Retina (tissue), 1 donor: ENCODE data around the gene GHDC.
"Not testable (repeated sequence)": the region's sequence is repeated elsewhere in the genome, so short reads cannot be mapped to it uniquely, and the experiment has no call there.

Experiments
- DNase-seq: peaks from one replicate; pipeline ENCODE4 v3.0.0-alpha.2; 2016

Gene GHDC

GRCh38 chr17:42202696-42203095 is 8.4 kb upstream of the GHDC start:
- DNase-seq = no peak

GRCh38 chr17:42202159-42202558 is 7.9 kb upstream of the GHDC start:
- DNase-seq = no peak

GRCh38 chr17:42201458-42201772 is 7.1 kb upstream of the GHDC start:
- no peak for DNase-seq

DNA sequence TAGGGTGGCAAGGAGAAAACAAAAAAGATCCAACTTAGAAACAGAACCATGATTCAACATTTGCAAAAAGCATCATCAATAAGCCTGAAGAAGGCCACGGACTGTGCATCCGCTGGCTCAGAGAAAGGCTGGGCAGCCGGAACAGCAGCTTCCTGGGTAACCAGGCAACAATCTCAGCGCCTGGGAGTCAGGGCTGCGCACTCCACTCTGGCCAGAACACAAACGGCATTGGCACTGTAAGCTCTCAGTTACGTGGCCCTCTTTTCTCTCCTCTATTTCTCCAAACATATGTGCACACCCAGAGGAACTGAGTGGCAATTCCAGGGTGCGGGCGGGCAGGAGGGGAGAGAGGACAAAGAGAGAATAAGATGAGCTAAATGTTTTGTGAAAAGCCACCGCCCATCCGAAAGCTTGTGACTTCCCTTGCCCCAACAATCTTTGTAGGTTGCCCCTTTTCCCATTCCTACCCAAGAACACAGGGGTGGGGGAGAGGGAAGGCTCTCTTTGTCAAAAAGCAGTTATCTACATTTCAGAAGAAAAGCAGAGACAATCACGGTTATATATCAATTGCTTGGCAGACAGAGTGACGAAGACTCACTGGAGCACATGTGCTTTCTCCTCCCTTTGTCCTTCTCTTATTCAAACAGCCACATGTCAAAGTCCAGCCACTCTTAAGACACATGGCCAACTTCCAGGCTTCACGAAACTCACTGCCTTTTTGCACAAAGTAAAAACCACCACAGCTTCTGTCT is 6.6 kb upstream of the GHDC start:
- DNase-seq = no peak

DNA sequence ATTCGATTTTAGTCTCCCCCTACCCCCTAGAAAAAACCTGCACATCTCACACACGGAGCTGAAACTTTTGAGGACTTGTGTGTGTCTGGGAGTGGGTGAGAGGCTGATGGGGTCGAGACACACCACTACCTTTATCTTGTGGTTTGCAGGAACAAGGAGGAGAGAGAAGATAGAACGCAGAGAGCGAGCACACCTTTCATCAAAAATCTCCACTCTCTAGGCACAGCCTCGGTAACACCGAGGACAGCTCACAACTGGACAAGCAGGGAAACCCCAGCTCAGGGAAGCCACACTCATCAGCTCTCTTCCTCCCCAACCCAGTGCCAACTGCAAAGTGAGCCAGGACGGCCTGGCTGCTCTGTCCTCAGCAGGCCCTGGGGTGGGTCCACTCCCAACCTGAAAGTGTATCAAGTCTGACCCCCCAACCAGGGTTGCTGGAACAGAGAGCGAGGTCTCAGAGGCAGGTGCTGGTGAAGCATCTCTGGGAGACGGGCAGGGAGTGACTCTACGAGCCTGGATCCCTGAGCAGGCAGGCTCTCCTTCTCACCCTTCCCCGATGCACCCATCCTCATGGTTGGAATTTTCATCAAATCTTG is 5.2 kb upstream of the GHDC start:
- no peak for DNase-seq

- DNase-seq = no peak
Measured at GRCh38 chr17:42198897-42199296, 4.6 kb upstream of the GHDC start.

DNA sequence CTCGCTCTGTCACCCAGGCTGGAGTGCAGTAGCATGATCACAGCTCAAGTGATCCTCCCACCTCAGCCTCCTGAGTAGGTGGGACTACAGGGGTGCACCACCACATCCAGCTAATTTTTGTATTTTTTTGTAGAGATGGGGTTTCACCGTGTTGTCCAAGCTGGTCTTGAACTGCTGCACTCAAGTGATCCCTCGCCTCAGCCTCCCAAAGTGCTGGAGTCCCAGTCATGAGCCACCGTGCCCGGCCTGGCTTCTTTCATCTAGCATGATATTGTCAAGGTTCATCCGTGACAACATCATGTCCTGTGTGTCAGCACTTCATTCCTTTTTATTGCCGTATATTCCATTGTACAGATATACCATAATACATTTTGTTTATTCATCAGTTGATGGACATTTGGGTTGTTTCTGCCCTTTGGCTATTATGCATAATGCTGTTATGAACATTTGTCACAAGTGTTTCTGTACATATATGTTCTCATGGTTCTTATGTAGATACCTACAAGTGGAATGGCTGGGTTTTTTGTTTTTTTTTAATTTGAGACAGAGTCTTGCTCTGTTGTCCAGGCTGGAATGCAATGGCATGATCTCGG is 3.4 kb upstream of the GHDC start:
- DNase-seq = no peak

DNA sequence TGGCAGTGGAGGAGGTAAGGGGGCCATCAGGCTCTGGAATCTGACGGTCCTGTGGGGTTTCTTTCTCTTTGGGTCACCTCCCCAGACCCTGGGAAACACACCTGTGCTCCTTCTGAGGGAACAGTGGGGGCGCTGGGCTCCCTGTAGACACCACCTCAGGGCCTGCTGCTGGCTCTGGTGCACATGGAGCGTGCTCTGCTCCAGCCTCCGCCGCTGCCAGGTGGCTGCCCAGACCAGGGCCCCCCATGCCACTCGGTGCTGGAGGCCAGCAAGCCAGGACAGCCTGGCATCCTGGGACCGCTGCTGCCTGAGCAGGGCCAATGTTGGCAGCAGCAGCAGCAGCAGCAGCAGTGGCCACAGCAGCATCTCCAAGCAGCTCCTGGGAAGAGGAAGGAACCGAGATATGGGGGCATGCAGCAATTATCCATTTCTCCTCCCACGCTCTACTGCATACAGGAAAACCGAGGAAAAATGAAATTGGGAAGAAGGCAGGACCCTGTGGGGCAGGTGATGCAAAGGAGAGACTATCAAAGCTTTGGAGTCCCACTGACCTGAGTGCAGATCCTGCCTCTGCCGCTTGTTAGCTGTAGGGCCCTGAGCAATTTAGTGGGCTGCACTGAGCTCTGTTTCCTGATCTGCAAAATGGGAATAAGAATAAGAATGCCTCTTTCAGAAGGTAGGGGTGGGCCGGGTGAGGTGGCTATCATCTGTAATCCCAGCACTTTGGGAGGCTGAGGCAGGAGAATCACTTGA is 902 bp downstream of the GHDC start:
- DNase-seq = no peak

GRCh38 chr17:42192189-42193126 is 1.8 kb downstream of the GHDC start:
- no peak for DNase-seq

DNA sequence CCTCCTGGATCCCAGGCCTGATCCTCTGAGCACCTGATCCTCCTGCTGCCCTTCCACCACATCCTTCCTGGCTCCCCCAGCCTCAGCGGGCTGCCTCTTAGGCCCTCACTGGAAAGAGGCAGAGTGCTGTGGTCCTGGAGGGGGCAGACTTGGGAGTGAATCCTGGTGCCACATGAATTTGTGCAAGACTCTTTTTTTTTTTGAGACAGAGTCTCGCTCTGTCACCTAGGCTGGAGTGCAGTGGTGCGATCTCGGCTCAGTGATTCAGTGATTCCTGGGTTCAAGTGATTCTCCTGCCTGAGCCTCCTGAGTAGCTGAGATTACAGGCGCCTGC is 3.1 kb downstream of the GHDC start:
- DNase-seq = no peak

DNA sequence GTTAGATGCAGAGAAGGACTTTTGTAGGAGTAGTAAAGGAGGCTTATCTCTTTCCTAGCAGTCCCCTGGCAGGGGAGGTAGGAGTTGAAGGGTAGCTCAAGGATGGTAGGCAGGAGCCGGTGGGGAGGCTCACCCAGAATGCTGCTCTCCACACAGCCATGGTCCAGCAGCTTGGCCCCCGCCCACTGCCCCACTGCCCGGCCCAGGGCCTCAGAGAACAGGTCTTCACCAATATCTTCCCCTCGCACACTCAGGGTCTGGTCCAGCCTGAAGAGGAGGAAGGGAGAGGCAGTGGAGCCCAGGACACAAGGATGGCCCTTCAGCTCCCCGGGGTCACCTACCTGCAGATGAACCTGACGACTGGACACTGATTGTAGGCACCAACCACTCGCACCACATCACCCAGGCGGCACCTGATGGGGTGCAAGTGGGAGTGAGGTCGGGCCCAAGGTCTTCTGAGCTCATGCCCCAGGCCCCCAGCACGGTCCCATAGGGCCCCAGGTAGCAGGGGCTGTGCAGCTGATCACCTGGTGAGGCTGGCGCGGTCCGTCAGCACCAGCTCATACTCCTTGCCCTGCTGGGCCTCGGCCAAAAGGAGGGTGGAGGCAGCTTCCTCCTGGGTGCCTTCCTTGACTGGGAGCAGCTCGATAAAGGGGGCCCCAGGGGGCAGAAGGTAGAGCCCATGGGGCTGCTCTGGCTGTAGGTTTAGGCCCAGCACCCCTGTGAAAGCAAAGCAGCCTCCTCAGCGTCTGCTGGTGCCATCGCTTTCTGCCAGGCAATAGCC is 3.6 kb downstream of the GHDC start:
- DNase-seq = no peak

DNA sequence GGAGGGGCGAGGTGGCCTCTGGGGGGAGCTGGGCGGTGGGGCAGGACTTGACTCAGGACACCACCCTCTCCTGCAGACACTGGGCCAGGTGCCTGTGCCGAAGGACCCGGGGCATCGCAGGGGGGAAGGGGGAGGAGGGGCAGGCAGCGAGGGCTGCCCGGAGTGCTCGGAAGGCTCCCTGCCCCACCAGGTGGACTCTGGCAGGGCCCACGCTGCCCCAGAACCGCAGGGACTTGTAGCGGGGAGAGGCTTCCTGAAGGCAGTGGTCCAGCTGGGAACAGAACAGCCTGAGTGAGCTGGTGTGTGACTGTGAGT is 4.7 kb downstream of the GHDC start:
- DNase-seq = no peak

DNA sequence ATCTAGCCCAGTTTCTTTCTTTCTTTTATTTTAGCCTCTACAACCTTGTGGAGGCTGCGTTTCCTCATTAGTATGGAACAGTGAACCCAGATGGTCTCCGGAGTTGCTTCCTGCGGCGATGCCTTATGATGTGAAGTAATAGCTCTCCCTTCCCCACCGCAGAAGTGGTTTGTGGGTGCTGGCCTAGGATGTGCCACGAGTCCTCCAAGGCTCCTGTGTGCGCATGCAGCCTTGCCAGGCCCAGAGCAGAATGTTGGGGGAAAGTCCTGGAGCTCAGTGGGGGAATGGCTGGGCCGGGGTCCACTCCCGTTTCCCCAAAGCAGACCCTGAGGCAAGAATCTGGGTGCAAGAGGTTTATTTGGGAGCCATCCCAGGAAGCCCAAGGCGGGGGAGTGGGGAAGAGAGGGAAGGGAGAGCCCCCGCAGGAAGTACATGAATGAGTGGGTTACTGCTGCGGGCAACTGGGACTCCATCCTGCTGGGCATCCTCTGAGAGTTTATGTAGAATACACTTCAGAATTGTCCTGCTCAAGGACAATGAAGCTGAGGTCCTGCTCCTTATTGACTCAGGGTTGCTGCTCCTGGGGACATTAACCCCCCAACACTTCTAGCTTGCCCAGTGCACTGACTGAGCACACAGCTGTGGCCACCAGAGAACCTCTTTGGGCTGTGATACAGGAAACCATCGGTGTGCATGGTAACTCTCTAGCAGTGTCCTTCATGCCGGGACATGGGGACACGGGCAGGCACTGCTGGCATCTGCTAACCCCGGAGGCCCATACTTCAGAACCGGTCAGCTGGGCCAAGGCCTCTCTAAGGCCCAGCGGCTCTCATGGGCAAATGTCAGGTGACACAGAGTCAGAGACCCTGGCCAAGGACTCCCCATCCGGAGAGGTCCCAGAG is 5.3 kb downstream of the GHDC start:
- DNase-seq = no peak

- DNase-seq = no peak
Measured at GRCh38 chr17:42187833-42188232, 6.5 kb downstream of the GHDC start.

DNA sequence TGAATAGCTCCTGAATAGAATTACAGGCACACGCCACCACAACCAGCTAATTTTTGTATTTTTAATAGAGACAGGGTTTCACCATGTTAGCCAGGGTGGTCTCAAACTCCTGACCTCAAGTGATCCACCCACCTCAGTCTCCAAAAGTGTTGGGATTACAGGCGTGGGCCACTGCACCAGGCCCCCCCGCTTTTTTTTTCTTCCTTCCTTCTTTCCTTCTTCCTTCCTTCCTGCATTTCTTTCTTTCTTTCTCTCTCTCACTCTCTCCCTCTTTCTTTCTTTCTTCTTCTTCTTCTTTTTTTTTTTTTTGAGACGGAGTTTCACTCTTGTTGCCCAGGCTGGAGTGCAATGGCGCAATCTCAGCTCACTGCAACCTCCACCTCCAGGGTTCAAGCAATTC is 8.1 kb downstream of the GHDC start:
- not testable (repeated sequence) for DNase-seq

GRCh38 chr17:42185621-42185930 is 8.7 kb downstream of the GHDC start:
- DNase-seq = peak; percentile 82

DNA sequence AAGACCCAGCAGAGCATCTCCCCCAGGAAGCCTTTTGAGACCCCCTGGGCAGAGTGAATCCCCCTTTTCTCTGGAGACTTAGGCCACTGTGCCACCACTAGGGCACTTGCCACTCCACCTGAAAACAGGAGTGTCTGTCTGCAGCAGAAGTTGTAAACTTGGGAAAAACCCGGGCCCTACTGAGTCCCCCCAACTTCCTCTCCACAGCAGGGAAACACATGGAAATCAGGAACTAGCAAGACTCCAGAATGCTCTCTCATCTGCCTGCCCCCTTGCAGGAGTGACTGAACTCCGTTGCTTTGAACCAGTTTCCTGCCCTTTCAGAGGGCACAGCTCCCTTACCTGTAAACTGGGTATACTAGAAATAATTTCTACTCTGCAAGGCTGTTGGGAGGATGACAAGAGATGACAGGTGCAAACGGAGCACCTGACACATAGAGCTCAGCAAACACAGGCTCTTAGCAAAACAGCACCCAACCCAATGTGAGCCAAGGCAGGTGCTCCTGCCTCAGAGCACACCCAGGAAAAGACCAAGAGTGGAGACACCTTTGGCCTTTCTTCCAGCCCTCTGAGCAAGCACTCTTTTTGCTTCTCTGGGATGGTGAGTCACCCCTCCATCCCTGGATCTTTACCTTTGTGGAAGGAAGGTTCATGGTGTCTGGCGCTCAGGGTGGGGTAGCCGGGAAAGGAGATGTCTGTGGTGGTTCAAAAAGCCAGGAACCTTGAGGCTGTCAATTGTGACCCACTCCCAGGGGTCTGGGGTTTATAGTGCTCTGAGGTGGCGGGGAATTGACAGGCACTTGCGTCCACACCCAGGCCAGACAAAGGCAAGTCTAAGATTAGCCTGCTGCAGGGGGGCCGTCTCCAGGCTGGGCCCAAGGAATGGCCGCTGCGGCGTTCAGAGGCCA is 9.3 kb downstream of the GHDC start, which contains the start of gene HCRT:
HCRT (minus strand) TSS at position 740 of the 908 bp plus-strand sequence; CDS start at position 653, 87 bp downstream.
- DNase-seq = no peak

DNA sequence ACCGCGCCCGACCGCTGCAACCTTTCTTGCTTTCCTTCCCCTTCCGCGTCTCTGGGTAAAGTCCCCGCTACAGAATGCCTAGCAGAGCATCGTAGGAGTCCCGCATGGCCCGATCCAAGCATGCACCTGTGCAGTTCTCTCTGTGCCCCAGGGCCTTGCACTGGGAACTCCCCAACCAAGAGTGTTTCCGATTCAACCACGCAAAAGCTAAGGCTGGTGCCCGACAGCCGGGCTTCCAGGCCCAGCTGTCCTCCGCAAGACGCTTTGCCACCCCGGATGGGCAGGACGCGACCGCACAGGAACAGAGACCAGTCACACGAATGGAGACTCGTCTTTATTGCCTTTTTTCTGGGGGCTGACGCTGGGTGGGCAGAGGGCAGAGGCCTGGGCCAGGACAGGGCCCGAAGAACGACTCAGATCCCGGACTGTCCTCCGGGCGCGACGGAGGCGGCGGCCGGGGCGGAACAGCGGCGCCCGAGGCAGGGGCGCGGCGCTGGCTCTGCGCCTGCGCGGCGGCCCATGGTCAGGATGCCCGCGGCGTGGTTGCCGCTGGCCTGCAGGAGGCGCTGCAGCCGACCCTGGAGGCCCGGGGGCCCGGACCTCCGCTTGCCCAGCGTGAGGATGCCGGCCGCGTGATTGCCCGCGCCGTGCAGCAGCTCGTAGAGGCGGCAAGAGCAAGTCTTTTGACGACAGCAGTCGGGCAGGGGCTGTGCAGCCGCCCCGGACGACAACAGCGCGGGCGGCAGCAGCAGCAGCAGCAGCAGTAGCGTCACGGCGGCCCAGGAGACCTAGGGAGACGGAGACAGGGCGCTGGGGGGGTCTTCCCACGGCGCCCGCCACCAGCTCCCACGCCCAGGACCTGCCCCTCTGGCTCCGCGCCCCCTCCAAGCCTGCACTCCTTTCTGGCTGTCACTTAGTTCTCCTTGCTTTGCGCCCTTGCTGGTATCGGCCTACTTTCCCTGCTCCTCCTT is 10.3 kb downstream of the GHDC start:
- DNase-seq = peak; percentile 91
